K562 (cell line): ENCODE results near the gene HACE1.

ENCODE experiments used
- CBX2 ChIP-seq: fragments of 200-600 bp; sonication (generic); IDR thresholded peaks from one replicate; pipeline ENCODE4 v1.6.1; 2012; ENCODE audit warnings: mild to moderate bottlenecking, low read length, inconsistent platforms; ENCODE audit not compliant: insufficient read depth, poor library complexity, severe bottlenecking
- HDAC2 ChIP-seq: fragments of 450-650 bp; IDR thresholded peaks from 2 replicates; pipeline ENCODE4 v1.6.1; 2016; ENCODE audit warnings: mild to moderate bottlenecking
- KAT8 ChIP-seq: fragments of 450-650 bp; IDR thresholded peaks from 2 replicates; pipeline ENCODE4 v1.6.1; 2016; ENCODE audit warnings: low read depth, mild to moderate bottlenecking
- POLR2AphosphoS5 ChIP-seq: IDR thresholded peaks from 2 replicates; pipeline ENCODE4 v1.6.1; 2011; ENCODE audit warnings: mild to moderate bottlenecking, low read depth, low read length, moderate library complexity; ENCODE audit not compliant: control insufficient read depth, insufficient read depth
- RBFOX2 ChIP-seq: fragments of 200-400 bp; formaldehyde crosslinking; IDR thresholded peaks from 2 replicates; pipeline ENCODE4 v1.6.1; 2017; ENCODE audit warnings: low read depth, mild to moderate bottlenecking, low read length, moderate library complexity
- SP1 ChIP-seq: sonication (generic); formaldehyde crosslinking; IDR thresholded peaks from 2 replicates; pipeline ENCODE4 v1.8.1; 2022; ENCODE audit warnings: mild to moderate bottlenecking, missing genetic modification reagents
- TARDBP ChIP-seq: fragments of 450-650 bp; IDR thresholded peaks from 2 replicates; pipeline ENCODE4 v1.6.1; 2016
- TBP ChIP-seq: optimal IDR thresholded peaks from 2 replicates; pipeline ENCODE3; 2011; ENCODE audit warnings: low read depth, low read length, improper control_type of control experiment
- WHSC1 ChIP-seq: IDR thresholded peaks from one replicate; pipeline ENCODE4 v1.6.1; 2012; ENCODE audit warnings: low read length, control low read depth, inconsistent platforms
- ZBTB7A ChIP-seq: IDR thresholded peaks from 2 replicates; pipeline ENCODE4 v1.6.1; 2011; ENCODE audit warnings: low read depth, mild to moderate bottlenecking, low read length, moderate library complexity, borderline replicate concordance; ENCODE audit not compliant: control insufficient read depth
- ZNF324 ChIP-seq: fragments of 250-450 bp; sonication (Bioruptor Pico); IDR thresholded peaks from 2 replicates; pipeline ENCODE4 v1.4.0; 2020; ENCODE audit warnings: mild to moderate bottlenecking
- TF ChIP-seq, protein P1 (sequence below): IDR thresholded peaks from 3 replicates; pipeline ENCODE4 v1.6.1; 2011; ENCODE audit warnings: borderline replicate concordance, mild to moderate bottlenecking, moderate library complexity; ENCODE audit not compliant: insufficient read length; ENCODE audit errors: extremely low read depth
- TF ChIP-seq, protein P2 (sequence below), 3 experiments: IDR thresholded peaks in 2 of 3; conservative IDR thresholded peaks in 1 of 3; 2 replicates each; pipeline ENCODE4 v1.5.1; 2011 to 2012; ENCODE audit warnings: low read length in 3 of 3, mild to moderate bottlenecking in 3 of 3, control low read depth in 2 of 3, improper control_type of control experiment in 1 of 3, inconsistent platforms in 1 of 3, low read depth in 1 of 3, mixed read lengths in 1 of 3, moderate library complexity in 1 of 3; ENCODE audit not compliant: insufficient read depth in 2 of 3
- TF ChIP-seq, protein P3 (sequence below), 2 experiments: fragments of 450-650 bp; formaldehyde crosslinking in 1 of 2; IDR thresholded peaks; 2 replicates each; pipeline versions ENCODE4 v1.4.0 to v1.6.1; 2014 to 2020; ENCODE audit warnings: mild to moderate bottlenecking in 2 of 2, borderline replicate concordance in 1 of 2, low read depth in 1 of 2

DNA sequence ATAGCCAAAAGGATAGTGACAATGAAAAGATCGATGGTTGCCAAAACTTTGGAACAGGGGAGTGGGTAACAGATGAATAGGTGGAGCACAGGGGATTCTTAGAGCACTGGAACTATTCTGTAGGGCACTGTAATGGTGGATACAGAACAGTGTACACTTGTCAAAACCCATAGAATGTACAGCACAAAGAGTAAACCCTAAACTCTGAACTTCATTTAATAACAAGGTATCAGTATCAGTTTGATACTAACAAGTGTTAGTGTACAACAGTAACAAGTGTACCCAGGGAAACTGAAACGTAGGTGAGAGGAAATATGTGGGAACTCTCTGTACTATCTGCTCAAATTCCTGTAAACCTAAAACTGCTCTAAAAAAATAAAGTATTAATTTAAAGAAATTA lies 179.2 kb downstream of the HACE1 start:
- TF ChIP-seq POLR2AphosphoS5: no peak
- no peak for TF ChIP-seq TBP
- TF ChIP-seq, protein P1, sequence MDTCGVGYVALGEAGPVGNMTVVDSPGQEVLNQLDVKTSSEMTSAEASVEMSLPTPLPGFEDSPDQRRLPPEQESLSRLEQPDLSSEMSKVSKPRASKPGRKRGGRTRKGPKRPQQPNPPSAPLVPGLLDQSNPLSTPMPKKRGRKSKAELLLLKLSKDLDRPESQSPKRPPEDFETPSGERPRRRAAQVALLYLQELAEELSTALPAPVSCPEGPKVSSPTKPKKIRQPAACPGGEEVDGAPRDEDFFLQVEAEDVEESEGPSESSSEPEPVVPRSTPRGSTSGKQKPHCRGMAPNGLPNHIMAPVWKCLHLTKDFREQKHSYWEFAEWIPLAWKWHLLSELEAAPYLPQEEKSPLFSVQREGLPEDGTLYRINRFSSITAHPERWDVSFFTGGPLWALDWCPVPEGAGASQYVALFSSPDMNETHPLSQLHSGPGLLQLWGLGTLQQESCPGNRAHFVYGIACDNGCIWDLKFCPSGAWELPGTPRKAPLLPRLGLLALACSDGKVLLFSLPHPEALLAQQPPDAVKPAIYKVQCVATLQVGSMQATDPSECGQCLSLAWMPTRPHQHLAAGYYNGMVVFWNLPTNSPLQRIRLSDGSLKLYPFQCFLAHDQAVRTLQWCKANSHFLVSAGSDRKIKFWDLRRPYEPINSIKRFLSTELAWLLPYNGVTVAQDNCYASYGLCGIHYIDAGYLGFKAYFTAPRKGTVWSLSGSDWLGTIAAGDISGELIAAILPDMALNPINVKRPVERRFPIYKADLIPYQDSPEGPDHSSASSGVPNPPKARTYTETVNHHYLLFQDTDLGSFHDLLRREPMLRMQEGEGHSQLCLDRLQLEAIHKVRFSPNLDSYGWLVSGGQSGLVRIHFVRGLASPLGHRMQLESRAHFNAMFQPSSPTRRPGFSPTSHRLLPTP: no peak
- TF ChIP-seq HDAC2: no peak
- TF ChIP-seq, protein P2, sequence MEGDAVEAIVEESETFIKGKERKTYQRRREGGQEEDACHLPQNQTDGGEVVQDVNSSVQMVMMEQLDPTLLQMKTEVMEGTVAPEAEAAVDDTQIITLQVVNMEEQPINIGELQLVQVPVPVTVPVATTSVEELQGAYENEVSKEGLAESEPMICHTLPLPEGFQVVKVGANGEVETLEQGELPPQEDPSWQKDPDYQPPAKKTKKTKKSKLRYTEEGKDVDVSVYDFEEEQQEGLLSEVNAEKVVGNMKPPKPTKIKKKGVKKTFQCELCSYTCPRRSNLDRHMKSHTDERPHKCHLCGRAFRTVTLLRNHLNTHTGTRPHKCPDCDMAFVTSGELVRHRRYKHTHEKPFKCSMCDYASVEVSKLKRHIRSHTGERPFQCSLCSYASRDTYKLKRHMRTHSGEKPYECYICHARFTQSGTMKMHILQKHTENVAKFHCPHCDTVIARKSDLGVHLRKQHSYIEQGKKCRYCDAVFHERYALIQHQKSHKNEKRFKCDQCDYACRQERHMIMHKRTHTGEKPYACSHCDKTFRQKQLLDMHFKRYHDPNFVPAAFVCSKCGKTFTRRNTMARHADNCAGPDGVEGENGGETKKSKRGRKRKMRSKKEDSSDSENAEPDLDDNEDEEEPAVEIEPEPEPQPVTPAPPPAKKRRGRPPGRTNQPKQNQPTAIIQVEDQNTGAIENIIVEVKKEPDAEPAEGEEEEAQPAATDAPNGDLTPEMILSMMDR (IDR thresholded peaks at IDR 0.05 in 2 of 3, conservative IDR thresholded peaks at IDR 0.05 in 1 of 3; ENCODE audit: insufficient read depth in 2 of 3, low read depth in 1 of 3, low read length in 3 of 3): no peak
- no peak for TF ChIP-seq ZNF324 (CRISPR knock-in tag)
- TF ChIP-seq TARDBP: no peak
- TF ChIP-seq, protein P3, sequence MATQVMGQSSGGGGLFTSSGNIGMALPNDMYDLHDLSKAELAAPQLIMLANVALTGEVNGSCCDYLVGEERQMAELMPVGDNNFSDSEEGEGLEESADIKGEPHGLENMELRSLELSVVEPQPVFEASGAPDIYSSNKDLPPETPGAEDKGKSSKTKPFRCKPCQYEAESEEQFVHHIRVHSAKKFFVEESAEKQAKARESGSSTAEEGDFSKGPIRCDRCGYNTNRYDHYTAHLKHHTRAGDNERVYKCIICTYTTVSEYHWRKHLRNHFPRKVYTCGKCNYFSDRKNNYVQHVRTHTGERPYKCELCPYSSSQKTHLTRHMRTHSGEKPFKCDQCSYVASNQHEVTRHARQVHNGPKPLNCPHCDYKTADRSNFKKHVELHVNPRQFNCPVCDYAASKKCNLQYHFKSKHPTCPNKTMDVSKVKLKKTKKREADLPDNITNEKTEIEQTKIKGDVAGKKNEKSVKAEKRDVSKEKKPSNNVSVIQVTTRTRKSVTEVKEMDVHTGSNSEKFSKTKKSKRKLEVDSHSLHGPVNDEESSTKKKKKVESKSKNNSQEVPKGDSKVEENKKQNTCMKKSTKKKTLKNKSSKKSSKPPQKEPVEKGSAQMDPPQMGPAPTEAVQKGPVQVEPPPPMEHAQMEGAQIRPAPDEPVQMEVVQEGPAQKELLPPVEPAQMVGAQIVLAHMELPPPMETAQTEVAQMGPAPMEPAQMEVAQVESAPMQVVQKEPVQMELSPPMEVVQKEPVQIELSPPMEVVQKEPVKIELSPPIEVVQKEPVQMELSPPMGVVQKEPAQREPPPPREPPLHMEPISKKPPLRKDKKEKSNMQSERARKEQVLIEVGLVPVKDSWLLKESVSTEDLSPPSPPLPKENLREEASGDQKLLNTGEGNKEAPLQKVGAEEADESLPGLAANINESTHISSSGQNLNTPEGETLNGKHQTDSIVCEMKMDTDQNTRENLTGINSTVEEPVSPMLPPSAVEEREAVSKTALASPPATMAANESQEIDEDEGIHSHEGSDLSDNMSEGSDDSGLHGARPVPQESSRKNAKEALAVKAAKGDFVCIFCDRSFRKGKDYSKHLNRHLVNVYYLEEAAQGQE (IDR thresholded peaks at IDR 0.05; ENCODE audit: borderline replicate concordance): no peak
- TF ChIP-seq, protein P3 (CRISPR knock-in tag; IDR thresholded peaks at IDR 0.05; ENCODE audit: low read depth): no peak
- no peak for TF ChIP-seq CBX2
- TF ChIP-seq KAT8: no peak
- TF ChIP-seq WHSC1: no peak
- TF ChIP-seq SP1 (CRISPR knock-in tag): no peak
- TF ChIP-seq RBFOX2: no peak
- TF ChIP-seq ZBTB7A: no peak
